Measurements from ENCODE around the gene SLC1A7.

DNA sequence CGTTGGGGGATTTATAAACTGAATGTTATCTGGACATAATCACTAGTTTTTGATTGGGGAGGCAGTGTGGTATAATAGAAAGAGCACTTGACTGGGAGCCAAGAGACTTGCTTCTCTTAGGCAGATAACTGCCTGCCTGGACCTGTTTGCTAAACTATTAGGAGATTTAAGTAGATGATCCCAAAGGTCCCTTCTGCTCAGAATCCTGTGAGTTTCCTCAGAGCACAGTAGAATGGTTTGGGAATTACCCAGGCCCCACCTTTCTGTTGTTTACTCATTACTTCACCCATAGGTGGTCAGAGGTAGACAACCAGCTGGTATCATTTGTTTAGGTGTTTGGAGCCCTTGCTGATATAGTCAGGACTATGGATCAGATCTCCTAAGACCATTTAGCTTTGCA, 90.8 kb downstream of the SLC1A7 start:
- TF ChIP-seq, protein P1, sequence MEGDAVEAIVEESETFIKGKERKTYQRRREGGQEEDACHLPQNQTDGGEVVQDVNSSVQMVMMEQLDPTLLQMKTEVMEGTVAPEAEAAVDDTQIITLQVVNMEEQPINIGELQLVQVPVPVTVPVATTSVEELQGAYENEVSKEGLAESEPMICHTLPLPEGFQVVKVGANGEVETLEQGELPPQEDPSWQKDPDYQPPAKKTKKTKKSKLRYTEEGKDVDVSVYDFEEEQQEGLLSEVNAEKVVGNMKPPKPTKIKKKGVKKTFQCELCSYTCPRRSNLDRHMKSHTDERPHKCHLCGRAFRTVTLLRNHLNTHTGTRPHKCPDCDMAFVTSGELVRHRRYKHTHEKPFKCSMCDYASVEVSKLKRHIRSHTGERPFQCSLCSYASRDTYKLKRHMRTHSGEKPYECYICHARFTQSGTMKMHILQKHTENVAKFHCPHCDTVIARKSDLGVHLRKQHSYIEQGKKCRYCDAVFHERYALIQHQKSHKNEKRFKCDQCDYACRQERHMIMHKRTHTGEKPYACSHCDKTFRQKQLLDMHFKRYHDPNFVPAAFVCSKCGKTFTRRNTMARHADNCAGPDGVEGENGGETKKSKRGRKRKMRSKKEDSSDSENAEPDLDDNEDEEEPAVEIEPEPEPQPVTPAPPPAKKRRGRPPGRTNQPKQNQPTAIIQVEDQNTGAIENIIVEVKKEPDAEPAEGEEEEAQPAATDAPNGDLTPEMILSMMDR (IDR thresholded peaks at IDR 0.05; ENCODE audit: poor library complexity): no peak
- TF ChIP-seq EZH2phosphoT487 (IDR thresholded peaks at IDR 0.05; ENCODE audit: low read depth, severe bottlenecking, unreplicated experiment) (no peak), EZH2 (IDR thresholded peaks at IDR 0.05; ENCODE audit: borderline replicate concordance) (no peak)
